Eye (tissue), 1 donor: ENCODE measurements around the gene TMX2.

Experiments used
- DNase-seq: peaks from one replicate; pipeline ENCODE4 v3.0.0-alpha.2; 2015

Gene TMX2

DNA sequence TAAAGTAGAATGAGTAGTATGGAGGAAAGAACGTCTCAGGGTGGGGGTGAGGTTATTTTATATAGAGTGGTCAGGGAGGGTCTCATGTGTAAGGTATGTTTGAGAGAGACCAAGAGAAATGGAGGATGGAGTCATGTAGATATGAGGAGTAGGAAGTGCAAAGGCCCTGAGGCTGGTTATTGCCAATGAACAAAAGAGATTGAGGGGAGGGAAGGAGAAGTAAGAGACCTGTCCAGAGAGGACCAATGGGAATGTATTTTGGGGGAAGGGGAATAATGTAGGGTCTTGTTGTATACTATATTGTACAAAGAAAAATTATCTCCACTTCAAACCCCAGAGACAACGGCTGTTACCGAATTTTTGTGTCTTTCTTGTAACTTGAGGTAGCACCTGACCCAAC, 59.0 kb downstream of the TMX2 start:
- no peak for DNase-seq

- DNase-seq, result no peak
Observed at GRCh38 chr11:57772562-57772961, 60.2 kb downstream of the TMX2 start.

- DNase-seq, result no peak
Observed at GRCh38 chr11:57773026-57773598, 60.7 kb downstream of the TMX2 start.

DNA sequence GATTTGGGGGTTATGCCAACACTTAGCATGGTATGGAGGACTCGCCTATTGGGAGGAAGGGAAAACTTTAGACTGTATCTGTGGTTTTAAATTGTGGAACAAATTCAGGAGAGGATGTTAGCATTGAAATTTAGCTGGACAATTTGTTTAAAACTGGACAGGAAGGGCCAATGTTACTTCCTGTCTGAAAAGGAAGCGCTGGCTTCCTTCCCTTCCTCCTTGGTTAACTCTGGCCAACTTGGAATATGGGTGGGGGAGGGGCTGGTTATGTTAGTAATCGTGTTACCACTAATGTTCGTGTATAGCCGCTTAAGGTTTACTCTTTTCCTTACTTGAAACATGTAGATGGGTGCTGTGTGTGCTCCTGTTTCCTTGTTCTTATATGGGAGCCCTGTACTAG, 63.1 kb downstream of the TMX2 start:
- DNase-seq, result no peak

GRCh38 chr11:57776031-57776521, 63.7 kb downstream of the TMX2 start:
- DNase-seq, result peak; percentile 76

DNA sequence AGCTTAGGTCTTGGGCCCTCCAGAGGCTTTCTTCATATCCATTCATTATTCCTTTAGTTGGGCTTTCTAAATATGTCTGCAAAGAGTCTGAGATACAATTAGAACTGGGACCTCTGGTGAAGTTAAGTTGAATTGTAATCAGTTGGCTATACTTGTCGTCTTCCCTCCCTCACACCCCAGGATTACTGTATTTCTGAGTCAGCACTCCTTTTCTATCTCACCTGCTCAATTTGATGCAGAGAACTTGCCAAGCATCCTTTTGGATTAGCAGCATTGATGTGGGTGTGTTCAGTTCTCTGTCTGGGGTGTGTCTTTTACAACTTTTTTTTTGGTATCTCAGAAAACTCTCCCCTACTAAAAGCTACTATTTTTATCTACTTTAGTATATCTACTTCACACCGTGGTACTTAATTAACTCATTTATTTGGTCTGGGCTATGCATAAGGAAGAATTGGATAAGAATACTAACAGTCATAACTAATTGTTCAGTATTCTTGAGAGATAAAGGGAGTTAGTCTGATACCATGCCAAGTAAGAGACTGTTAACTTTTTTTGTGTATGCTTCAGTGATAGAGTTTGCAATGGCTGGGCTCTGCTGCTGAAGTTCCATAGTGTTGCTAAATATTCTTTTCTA, 64.3 kb downstream of the TMX2 start:
- no peak for DNase-seq

DNA sequence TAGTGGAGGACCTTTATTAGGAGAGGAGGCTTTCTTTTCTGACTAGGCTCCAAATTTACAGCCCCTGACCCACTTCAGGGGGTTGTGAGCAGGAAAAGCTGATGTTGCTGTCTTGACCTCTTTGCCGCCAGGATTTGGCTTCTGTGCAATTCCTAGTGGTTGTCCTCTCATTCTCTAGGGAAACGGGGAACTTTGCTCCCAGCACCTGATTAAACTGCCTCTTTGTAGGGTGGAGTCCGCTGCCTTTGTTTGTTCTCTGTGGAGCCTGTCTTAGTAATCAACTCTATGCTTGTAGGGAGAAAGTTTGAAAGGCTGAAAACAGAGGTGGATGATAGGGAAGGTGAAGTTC, 65.5 kb downstream of the TMX2 start:
- DNase-seq, result no peak

DNA sequence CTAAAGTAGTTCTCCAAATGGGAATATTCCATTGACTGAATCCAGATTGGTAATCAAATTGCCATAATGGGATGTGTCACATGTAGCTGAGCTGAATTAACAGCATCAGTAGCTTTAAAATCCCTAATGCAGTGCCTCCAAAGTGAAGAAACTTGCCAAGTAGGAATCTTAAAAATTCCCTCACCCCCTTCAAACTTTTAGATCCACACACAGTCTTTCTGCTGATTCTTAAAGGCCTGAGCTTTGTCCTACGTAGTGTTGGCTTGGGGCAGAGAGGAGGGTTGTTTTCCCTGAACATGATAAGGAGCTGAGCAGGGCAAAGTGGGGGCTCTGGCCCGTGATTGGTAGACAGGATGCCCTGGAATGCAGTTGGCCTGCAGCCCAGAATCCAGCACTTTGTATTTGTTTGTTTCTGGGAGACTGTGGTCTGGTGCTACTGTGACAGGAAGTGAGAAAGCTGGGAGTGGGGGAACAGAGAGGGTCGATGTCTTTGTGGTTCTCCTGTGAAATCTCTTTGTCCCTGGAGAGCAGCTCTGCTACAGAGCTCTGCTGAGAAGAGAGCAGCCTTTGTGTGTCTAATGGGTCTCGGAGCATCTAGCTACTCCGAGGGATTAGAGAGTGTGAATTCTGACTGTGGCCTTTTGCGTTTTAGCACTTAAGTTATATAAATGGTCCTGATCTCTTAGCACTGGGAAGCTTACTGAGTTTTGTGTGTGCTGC, 66.1 kb downstream of the TMX2 start:
- peak; percentile 97 for DNase-seq

DNA sequence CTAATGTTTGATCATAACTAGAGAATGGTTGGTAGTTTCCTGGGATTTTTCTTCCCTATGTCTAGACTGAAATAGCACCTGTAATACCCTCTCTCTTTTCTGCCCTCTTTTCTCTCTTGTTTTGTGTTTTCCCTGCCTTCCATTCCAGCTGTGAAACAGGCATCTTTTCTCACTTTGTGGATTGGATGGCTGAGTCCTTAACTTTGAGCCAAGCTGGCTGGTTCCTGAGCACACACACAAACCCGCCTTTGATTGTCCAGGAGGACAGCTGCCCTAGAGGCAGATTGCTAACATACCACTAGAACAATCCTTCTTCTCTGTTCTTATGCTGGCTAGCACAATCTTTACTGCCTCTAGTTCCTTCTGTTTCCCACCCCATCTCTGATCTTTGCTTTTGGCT, 66.9 kb downstream of the TMX2 start:
- peak; percentile 71 for DNase-seq

DNA sequence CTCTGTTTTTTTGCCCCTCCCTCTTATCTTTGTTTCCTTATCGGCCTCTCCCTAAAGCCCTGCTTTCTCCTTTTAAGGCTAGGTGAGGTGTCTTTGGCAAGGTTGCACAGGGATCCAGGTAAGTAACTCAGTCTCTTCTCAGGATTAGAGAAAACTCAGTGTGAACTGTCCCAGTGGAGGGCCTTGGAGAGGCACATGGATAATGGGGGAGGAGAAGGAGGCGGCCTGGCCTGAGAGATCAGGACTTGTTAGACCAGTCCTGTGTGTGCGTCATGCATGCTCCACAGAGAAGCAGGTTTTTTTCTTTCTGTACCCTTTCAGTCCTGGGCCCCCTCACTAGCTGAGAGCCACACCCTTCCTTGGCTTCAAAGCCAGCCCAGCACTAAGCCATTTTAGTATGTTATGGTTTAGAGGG, 69.1 kb downstream of the TMX2 start:
- DNase-seq, result no peak

GRCh38 chr11:57785072-57785471, 72.7 kb downstream of the TMX2 start:
- no peak for DNase-seq

- no peak for DNase-seq
Observed at GRCh38 chr11:57786436-57786835, 74.0 kb downstream of the TMX2 start.

- DNase-seq, result no peak
Observed at GRCh38 chr11:57787006-57787604, 74.7 kb downstream of the TMX2 start.

DNA sequence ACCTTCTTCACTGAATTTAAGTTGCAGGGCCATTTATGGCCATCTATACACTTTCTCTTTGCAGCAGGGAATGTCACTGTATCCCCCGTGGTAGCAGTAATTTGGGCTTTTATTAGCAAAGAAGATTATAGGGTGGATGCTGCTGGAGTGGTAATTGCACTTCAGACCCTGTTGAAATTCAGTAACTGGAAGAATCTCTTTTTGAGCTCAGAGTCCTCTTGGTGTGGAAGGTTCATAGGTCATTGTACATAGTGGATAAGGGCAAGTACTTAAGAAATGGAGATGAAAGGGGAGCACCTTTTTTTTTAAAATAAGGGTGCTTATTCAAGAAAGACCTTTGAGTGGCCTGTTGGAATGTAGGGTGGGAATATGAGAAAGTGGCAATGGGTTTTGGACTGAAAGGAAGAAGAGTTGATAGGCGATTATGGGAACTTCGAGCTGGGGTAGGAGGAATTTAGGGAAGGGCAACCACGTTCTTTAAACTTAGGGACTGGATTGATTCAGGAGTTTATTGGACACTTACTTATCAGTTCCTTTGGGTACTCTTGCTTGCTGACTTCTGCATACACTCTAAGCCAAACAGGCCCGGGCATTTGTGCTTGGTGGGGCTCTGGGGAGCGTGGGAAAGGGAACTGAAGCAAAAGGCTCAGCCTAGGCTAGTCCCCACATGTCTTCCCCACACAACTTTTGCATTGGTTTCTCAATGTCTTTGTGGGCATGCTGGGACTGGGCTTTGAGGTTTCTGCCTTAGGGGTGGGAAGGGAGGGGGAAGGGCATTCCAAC, 75.7 kb downstream of the TMX2 start:
- DNase-seq, result peak; percentile 30

- DNase-seq, result no peak
Observed at GRCh38 chr11:57788703-57789088, 76.3 kb downstream of the TMX2 start.
